NCI-H2227 (cell line): ENCODE measurements around the gene CDC16.
"Not testable (repeated sequence)": the region's sequence is repeated elsewhere in the genome, so short reads cannot be mapped to it uniquely, and the experiment has no call there.

Experiments used
- DNase-seq: peaks from one replicate; lab custom pipeline; 2025; ENCODE audit not compliant: unreplicated experiment; lab: John Stamatoyannopoulos, UW

CDC16 gene

DNA sequence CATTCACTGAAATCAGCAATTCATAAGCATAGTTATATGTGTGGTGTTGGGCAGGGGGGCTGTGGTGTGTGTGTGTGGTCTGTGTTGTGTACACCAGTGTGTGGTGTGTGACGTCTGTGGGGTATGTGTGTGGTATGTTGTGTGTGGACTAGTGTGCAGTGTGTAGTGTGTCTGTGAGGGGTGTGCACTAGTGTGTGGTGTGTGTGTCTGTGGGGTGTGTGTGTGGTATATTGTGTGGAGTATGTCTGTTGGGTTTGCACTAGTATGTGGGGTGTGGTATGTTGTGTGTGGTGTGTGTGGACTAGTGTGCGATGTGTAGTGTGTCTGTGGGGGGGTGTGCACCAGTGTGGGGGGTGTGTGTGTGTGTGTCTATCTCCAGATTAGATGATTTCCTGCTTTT lies 7.2 kb upstream of the CDC16 start:
- DNase-seq, result no peak

DNA sequence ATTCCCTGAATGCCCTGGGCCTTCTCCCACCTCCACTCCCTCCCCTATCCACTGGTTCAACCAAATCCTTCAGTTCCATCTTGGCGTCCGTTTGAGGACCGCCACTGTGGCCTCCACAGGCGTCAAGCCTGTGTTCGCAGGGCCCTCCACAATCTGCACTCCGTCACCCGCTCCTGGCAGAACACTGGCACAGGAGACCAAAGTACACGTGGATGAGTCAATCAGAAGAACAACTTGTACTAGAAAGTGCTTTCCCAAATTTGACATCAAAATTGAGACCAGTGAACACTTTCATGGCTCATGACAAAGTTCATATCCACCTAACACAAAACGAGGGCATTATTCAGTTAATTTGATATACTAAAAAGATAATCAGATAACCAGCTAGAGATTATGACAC lies 6.5 kb upstream of the CDC16 start:
- no peak for DNase-seq

DNA sequence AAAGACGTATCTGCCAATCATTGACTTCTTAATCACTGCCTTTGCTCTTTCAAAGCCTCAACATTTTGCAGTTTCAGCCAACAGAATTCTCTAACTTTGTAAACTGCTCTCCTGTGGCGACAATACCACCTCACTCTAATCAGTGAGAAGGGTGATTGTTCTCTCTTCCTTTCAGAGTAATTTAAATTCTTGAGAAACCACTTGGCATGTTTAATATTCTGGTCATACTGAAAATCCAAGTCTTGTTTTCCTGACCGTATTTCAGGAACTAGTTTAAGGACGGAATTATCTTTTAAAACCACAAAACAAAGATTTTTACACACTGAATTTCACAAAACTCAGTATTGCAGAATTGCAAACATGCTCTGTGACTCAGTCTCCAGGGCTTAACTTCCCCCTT lies 5.2 kb upstream of the CDC16 start:
- DNase-seq, result no peak

DNA sequence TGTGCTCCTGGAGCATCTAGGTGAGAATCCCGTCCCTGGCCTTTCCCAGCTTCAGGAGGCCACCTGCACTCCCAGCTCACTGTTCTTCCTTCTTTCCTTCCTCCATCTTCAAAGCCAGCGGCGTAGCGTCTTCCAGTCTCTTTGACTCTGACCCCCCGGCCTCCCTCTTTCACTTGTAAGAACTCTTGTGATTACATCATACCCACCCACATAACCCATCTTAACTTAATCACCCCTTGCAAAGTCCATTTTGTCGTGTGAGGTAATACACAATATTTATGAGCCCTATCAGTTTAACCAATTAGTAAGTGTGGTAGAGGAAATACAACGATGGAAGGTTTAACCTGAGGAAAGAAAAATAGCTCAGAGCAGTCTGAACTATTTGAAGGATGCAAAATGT lies 4.6 kb upstream of the CDC16 start:
- no peak for DNase-seq

DNA sequence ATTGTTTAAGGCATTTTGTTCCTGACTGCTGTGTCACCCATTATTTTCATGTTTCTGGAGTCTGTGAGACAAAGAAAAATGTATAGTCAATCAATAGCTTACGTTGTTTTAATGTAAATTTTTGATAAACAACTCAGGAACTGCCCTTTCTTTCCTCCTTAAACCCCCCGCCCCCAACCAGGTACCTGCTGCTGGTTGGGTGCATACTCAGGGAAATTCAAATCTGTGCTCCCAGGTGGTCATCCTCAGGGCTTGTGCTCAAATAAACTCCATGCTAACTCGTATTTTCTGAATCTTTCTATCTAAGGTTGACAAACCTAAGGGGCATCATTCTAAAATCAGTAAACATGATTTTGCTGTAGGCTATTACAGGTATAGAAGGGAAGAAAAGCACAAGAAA lies 4.1 kb upstream of the CDC16 start:
- DNase-seq, result no peak

DNA sequence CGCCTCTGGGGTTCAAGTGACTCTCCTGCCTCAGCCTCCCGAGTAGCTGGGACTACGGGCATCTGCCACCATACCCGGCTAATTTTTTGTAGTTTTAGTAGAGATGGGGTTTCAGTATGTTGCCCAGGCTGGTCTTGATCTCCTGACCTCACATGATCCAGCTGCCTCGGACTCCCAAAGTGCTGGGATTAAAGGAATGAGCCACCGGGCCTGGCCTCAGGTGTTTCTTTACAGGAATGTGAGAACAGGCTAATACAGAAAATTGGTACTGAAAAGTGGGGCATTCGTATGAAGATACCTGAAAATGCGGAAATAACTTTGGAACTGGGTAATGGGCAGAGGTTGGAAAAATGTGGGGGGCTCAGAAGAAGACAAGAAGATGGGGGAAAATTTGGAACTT lies 2.8 kb upstream of the CDC16 start:
- no peak for DNase-seq

DNA sequence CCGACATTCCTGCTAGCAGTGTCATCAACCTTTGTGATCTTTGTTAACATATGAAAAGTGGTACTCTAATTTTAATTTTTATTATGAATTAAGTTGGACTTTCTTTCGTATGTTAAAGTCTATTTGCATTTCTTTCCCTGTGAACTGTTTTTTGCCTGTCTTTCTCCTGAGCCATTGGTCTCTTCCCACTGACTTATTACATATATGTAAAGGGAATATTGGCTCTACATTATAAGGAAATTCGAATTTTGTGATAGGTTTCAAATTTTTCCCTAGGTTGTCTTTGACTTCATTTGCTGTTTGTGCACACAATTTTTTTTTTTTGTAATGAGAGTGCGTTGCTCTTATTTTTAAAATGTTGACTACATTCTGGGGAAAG lies 442 bp upstream of the CDC16 start:
- no peak for DNase-seq

DNA sequence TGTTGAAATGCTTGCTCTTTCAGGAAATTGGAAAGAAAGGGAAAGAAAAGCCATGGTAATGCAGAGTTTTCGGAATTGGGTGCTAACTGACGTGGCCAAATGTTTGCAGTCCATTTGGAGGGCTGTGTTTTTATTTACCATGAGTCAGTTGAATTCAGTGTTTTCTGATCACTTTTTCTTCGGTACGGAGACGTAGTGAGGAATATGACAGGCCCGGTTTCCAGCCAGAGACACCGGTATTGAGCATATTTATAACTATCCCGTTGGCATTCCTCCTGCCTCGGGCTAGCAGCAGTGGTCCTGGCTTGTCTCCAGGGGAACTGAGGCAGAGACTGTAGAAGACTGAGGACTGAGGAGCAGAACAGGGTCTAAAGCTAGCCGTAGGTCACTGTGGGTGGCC lies 1.0 kb downstream of the CDC16 start:
- DNase-seq, result no peak

DNA sequence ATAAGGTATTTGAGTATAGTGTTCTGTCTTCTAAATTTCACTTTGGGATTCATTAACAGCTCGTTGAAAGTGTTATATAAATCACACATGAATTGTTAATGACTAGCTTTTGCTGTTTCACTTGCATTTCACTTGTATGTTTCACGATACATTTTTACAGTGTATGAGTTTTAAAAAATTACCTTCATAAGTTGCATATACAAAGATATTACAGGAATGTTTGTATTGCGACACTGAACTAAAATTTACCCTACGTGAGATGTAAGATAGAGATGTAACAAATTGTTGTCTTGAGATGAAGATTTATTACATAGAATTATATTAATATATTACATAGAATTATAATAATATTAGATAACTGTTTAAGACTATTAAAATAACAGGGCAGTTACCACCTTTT lies 1.5 kb downstream of the CDC16 start:
- DNase-seq, result no peak

DNA sequence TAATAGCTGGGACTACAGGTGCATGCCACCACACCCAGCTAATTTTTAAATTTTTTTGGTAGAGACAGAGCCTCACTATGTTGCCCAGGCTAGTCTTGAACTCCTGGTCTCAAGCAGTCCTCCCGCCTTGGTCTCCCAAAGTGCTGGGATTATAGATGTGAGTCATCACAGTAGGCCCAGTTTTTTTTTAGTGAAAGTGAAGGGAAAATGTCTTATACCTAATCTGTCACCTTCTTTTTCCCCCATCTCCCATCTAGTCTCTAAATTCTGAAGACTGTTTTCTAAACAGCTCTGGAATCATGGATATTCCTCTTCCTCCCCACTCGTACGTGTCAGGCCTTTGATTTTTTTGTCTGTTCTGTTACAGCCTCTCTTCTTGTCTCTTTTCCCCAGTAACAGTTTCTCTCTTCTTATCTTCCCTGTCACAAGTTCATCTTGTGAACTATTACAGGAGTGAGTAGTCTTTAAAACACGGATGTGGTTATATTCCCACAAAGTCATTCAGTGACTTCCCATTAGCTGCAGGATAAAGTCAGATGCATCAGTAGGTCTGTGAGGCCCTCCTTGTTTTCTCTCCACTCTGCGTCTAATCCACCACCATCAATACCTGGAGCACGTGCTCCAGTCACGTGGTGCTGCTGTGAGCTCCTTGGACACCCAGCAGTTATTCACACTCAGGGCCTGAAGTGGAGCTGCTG lies 2.9 kb downstream of the CDC16 start:
- DNase-seq, result no peak

DNA sequence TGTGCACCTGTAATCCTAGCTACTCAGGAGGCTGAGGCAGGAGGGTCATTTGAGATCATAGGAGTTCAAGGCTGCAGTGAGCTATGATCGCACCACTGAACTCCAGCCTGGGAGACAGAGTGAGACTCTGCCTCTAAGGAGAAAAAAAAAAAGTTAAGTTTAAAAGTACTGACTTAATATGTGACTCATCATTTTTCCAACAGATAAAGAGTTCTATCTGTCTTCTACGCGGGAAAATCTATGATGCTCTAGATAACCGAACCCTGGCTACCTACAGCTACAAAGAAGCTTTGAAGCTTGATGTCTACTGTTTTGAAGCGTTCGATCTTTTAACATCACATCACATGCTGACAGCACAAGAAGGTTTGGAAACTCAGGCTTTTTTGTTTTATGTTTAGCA lies 7.2 kb downstream of the CDC16 start:
- DNase-seq, result no peak

DNA sequence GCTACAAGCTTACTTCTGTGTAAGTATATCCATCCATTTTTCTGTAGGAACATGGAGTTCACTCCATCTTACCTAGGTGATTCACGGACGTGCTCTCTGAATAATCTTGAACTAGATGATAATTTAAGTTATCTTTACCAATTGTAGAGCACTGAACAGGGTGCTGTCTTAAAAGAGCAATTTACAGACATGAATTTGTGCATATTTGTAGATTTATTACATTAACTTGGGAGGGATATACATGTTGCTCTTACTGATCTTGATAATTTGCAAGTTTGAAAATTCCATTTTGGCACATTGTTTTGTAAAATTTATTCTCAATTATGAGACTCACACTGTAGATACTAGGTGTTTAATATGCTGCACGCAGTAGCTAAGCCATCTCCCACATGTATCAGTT lies 9.3 kb downstream of the CDC16 start:
- DNase-seq, result no peak

DNA sequence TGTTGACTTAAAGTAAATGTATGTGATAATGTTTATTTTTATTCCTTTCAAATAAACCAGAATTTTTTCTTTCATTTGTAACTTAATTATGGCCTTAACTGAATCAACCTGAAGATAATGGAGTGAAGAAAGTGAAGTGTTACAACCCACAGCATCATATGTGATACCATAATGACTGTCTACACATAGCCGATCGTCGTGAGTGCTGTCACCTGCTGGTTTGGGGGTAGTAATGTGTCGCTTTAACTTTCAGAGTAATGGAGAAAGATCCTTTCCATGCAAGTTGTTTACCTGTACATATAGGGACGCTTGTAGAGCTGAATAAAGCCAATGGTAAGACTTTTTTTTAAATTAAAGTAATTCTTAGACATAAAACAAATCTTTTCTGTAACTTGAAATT lies 9.9 kb downstream of the CDC16 start:
- DNase-seq, result no peak

DNA sequence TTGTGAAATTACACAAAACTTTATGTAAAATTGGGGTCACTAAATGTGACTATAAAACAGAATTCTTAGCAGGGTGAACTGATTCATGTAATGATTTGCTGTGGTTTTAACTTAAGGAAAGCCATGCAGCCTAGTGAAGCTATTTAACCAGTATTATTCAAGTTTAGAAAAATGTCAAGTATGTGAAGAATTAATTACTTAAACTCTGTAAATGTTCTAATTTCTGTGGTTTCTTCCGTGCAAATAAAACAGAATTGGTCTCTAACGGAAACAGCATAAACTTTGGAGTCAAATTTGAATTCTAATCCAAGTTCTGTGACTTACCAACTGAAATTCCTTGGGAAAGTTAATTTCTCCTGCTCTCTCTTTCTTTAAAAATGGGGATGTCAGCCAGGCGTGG lies 13.3 kb downstream of the CDC16 start:
- DNase-seq, result no peak

DNA sequence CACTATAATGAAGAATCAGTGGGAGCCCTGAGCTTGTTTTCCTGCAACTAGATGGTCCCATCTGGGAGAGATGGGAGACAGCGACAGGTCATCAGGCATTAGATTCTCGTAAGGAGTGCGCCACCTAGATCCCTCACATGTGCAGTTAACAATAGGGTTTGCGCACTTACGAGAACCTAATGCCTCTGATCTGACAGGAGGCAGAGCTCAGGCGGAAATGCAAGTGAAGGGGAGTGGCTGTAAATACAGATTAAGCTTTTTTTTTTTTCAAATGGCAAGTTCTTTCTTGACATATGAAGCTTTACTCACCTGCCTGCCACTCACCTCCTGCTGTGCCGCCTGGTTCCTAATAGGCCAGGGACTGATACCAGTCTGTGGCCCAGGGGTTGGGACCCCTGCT lies 14.4 kb downstream of the CDC16 start:
- peak; percentile 6 for DNase-seq

DNA sequence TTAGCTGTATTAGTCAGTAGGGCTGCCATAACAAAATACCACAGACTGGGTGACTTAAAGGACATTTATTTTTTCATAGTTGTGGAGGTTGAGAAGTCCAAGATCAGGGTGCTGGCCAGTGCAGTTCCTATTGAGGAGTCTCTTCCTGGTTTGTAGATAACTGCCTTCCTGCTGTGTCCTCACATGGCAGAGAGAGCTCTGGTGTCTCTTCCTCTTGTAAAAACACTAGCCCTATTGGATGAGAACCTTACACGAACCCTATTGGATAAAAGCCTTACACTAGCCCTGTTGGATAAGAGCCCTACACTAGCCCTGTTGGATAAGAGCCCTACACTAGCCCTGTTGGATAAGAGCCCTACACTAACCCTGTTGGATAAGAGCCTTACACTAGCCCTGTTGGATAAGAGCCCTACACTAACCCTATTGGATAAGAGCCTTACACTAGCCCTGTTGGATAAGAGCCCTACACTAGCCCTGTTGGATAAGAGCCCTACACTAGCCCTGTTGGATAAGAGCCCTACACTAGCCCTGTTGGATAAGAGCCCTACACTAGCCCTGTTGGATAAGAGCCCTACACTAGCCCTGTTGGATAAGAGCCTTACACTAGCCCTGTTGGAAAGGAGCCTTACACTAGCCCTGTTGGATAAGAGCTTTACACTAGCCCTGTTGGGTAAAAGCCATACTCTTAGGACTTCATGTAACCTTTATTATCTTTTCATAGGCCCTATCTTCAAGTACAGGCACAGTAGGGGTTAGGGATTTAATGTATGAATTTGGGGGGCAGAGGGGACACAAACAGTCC lies 17.1 kb downstream of the CDC16 start:
- DNase-seq, result not testable (repeated sequence)

DNA sequence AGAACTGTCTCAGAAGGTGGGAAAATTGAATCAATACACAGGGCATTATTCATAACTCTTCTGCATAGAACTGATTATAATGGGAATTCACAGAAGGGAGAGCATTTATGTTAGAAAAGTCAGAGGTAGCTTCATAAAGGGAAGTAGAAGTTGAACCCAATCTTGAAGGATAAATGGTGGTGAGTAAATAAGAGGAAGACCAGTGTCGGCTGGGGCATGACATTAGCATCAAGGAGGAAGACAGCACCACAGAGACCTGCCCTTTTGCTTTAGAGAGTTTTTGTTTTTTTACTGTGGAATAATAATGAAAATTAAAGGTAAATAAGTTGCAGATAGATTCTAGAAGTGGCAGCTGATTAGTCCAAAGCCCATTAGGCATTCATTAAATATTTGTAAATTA lies 21.9 kb downstream of the CDC16 start:
- DNase-seq, result no peak

DNA sequence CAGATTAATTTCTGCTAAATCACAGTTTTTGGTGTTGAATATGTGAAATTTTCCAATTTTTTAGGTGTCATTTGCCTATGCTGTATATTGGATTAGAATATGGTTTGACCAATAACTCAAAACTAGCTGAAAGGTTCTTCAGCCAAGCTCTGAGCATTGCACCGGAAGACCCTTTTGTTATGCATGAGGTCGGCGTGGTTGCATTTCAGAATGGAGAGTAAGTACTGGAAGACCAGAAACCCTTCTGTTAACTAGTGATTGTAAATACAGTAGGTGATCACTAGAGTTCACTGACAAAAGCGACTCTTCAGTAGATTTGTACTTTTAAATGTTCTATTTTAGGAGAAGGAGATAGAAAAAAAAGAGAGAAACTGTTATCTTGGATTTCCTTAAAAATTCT lies 22.3 kb downstream of the CDC16 start:
- DNase-seq, result no peak

DNA sequence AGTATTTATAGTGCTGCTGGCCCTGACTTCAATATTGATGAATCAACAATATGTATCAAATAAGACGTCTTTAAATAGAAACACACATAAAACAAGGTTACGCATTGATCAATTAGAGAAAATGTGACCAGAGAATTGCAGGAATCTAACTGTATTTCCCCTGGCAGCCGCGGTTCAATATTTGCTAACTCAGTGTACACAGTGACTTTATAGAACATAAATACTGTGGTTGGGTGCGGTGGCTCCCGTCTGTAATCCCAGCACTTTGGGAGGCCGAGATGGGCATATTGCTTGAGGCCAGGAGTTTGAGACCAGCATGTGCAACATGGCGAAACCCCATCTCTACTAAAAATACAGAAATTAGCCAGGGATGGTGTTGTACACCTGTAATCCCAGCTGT lies 23.9 kb downstream of the CDC16 start:
- no peak for DNase-seq

DNA sequence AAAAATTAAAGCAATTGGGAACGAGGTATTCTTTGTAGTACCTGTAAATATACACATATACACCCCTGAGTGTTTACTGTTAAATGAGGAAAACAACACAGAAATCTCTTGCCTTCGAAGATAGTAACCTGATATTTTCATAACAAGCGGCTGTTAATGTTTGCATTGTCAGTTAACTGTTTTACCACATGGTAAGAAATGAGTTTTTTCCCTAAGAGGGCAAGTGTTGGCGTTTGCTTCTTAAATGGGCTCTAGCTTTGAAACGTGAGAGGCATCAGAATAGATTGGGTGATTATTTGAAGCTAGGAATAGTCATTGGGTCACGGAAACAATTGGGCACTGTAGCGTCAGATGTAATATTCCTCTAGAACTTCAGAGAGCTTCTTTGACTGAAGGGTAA lies 24.7 kb downstream of the CDC16 start:
- no peak for DNase-seq

DNA sequence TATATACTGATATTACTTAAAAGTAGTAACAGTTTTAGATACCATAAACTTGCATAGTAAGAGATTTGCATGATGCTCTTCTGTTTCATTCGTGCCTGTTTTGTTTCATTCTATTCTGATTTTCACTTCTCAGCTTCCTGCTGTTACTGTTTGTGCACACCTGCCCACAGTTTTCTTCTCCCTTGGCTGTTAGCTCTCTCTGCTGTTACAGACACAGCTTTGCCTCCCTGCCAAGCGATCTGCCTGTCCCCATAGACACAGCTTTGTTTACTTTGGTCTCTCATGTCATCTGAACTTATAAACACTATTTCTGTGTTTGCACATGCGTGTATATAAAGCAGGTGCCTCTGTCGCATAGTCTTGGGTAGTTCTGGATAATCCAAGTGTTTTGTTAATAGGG lies 25.3 kb downstream of the CDC16 start:
- no peak for DNase-seq

DNA sequence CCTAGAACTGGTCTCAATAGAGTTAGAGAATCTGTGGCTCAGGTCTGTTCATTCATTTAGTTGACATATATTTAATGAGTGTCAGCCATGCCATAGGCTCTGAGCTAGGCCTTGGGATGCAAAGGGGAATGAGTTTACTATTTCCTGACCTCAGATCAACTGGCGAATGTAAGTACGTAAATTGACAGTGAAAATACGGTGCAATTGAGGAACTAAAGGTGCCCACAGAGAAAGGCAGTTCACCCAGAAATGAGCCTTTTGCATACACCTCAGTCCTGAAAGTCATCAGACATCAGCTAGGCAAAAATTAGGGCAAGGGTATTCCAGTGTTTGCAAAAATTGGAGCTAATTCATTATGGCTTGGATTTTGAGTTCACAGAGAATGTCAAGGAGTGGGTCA lies 26.1 kb downstream of the CDC16 start:
- DNase-seq, result no peak
